ENCODE results near the gene AGXT.

AGXT gene

GRCh38 chr2:240865391-240865790, 3.2 kb upstream of the AGXT start:
- in situ Hi-C loops (cut with MboI; ENCODE audit: low sequenced_read_pairs): no loop called here

GRCh38 chr2:240869109-240869955, 708 bp downstream of the AGXT start:
- in situ Hi-C loops (cut with MboI; ENCODE audit: low sequenced_read_pairs): no loop called here

GRCh38 chr2:240869956-240870875, 1.6 kb downstream of the AGXT start:
- in situ Hi-C loops (cut with MboI; ENCODE audit: low sequenced_read_pairs): no loop called here

GRCh38 chr2:240871071-240871958, 2.7 kb downstream of the AGXT start:
- in situ Hi-C loops (cut with MboI; ENCODE audit: low sequenced_read_pairs): no loop called here

GRCh38 chr2:240872317-240873097, 3.9 kb downstream of the AGXT start:
- in situ Hi-C loops (cut with MboI; ENCODE audit: low sequenced_read_pairs): no loop called here

GRCh38 chr2:240873098-240873788, 4.6 kb downstream of the AGXT start:
- in situ Hi-C loops (cut with MboI; ENCODE audit: low sequenced_read_pairs): no loop called here

- in situ Hi-C loops (cut with MboI; ENCODE audit: low sequenced_read_pairs): no loop called here
Observed at GRCh38 chr2:240873805-240874714, 5.4 kb downstream of the AGXT start.

- in situ Hi-C loops (cut with MboI; ENCODE audit: low sequenced_read_pairs): no loop called here
Observed at GRCh38 chr2:240874715-240875227, 6.1 kb downstream of the AGXT start.

GRCh38 chr2:240875228-240876034, 6.8 kb downstream of the AGXT start:
- in situ Hi-C loops (cut with MboI; ENCODE audit: low sequenced_read_pairs): no loop called here

GRCh38 chr2:240876035-240876474, 7.4 kb downstream of the AGXT start:
- in situ Hi-C loops (cut with MboI; ENCODE audit: low sequenced_read_pairs): no loop called here

GRCh38 chr2:240876475-240877251, 8.0 kb downstream of the AGXT start:
- in situ Hi-C loops (cut with MboI; ENCODE audit: low sequenced_read_pairs): no loop called here

GRCh38 chr2:240877460-240878340, 9.1 kb downstream of the AGXT start:
- in situ Hi-C loops (cut with MboI; ENCODE audit: low sequenced_read_pairs): no loop called here

GRCh38 chr2:240878341-240878936, 9.8 kb downstream of the AGXT start:
- in situ Hi-C loops (cut with MboI; ENCODE audit: low sequenced_read_pairs): no loop called here

- in situ Hi-C loops (cut with MboI; ENCODE audit: low sequenced_read_pairs): no loop called here
Observed at GRCh38 chr2:240879105-240879504, 10.5 kb downstream of the AGXT start.

- in situ Hi-C loops (cut with MboI; ENCODE audit: low sequenced_read_pairs): no loop called here
Observed at GRCh38 chr2:240881913-240882312, 13.3 kb downstream of the AGXT start.
